ENCODE data around the gene VPS26A.

- TF ChIP-seq POLR2A (IDR thresholded peaks at IDR 0.05) (no peak), CTCF (IDR thresholded peaks at IDR 0.05) (no peak), POLR2AphosphoS5 (IDR thresholded peaks at IDR 0.05) (no peak)
Measured at GRCh38 chr10:69090685-69091084, 33.3 kb upstream of the VPS26A start.

Data from stomach (tissue), 4 donors.